SKM-1 treated with dmso at 0.1 percent for 144 hours (cell line): ENCODE measurements around the gene ZDHHC11B.
"Not testable (repeated sequence)": the region's sequence is repeated elsewhere in the genome, so short reads cannot be mapped to it uniquely, and the experiment has no call there.

ENCODE experiments used
- DNase-seq: peaks from one replicate; lab custom pipeline; 2025; ENCODE audit not compliant: unreplicated experiment; lab: John Stamatoyannopoulos, UW

The ZDHHC11B gene

GRCh38 chr5:770585-770984, 13.9 kb downstream of the ZDHHC11B start:
- not testable (repeated sequence) for DNase-seq

- DNase-seq: not testable (repeated sequence)
Observed at GRCh38 chr5:769485-770145, 14.9 kb downstream of the ZDHHC11B start.

GRCh38 chr5:766666-767431, 17.7 kb downstream of the ZDHHC11B start:
- no peak for DNase-seq

GRCh38 chr5:765948-766631, 18.4 kb downstream of the ZDHHC11B start:
- DNase-seq: no peak

GRCh38 chr5:763998-764781, 20.3 kb downstream of the ZDHHC11B start:
- no peak for DNase-seq

GRCh38 chr5:763397-763796, 21.1 kb downstream of the ZDHHC11B start:
- DNase-seq: no peak

- not testable (repeated sequence) for DNase-seq
Observed at GRCh38 chr5:762996-763395, 21.5 kb downstream of the ZDHHC11B start.

GRCh38 chr5:761854-762710, 22.4 kb downstream of the ZDHHC11B start:
- DNase-seq: no peak

- DNase-seq: no peak
Observed at GRCh38 chr5:761059-761771, 23.3 kb downstream of the ZDHHC11B start.

GRCh38 chr5:760363-761058, 24.0 kb downstream of the ZDHHC11B start:
- no peak for DNase-seq

- DNase-seq: no peak
Observed at GRCh38 chr5:759781-760362, 24.7 kb downstream of the ZDHHC11B start.

GRCh38 chr5:759111-759751, 25.3 kb downstream of the ZDHHC11B start:
- no peak for DNase-seq

GRCh38 chr5:758698-759053, 25.9 kb downstream of the ZDHHC11B start:
- no peak for DNase-seq

GRCh38 chr5:757931-758697, 26.4 kb downstream of the ZDHHC11B start:
- no peak for DNase-seq

GRCh38 chr5:757346-757930, 27.1 kb downstream of the ZDHHC11B start:
- no peak for DNase-seq

GRCh38 chr5:756865-757345, 27.6 kb downstream of the ZDHHC11B start:
- DNase-seq: no peak

GRCh38 chr5:756171-756570, 28.4 kb downstream of the ZDHHC11B start:
- no peak for DNase-seq
